HG03025 (cell line): ENCODE measurements around the gene IMPA2.

Experiments used
- ATAC-seq: cut with Tn5 transposase; IDR thresholded peaks from one replicate; pipeline ENCODE4 v1.9.1; 2021; ENCODE audit warnings: mild to moderate bottlenecking, moderate library complexity; ENCODE audit not compliant: unreplicated experiment, low FRiP score

The IMPA2 gene

GRCh38 chr18:12005538-12006487 lies 24.5 kb downstream of the IMPA2 start:
- no peak for ATAC-seq

DNA sequence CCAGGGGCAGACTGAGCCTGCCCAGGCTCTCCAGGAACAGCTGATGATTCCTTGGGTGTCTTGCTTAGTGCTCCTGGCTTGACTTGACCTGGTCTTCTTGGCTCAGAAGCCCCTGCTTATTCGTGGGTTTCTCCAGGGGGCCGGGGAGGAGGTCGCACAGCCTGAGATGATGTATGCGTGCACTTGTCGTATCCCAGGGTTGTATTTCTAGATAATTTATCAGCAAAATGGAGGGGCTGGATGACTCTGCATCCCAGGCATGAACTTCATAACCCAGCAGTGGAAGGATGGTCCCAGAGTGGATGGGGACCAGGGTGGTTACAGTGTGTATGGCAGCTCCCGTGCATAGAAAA lies 25.2 kb downstream of the IMPA2 start:
- no peak for ATAC-seq

GRCh38 chr18:12007063-12007462 lies 25.8 kb downstream of the IMPA2 start:
- ATAC-seq, result no peak

- no peak for ATAC-seq
These were observed 27.0 kb downstream of the IMPA2 start for GRCh38 chr18:12008181-12008767.

- no peak for ATAC-seq
These were observed 27.7 kb downstream of the IMPA2 start for GRCh38 chr18:12008842-12009580.

- no peak for ATAC-seq
These were observed 28.4 kb downstream of the IMPA2 start for GRCh38 chr18:12009581-12010140.

DNA sequence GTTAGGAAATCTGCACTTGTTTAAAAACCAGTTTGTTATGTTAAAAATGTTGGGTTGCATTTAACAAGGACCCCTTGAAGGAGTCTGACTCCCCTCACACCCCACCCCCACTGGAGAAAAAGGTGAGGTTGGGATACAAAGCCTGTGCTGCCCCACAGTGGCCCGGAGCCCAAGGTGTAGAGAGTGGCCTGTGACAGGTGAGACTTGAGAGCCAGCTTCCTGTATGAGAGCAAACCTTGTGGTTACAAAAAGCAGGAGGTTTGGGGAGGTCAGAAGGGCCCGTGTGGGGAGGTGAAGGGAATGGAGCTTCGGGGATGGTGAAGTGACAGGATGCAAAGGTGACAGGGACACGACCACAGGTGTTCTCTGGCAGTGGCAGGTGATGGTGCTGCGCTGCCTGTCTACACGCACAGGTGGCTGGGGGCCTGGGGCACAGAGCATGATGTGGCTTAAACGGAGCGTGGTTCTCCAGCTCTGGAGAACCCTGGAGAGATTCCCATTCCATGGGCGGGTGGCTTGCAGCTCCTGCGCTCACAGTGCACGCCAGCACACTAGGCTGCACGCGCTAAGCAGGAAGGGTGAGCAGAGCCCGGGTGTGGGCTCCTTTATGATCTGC lies 29.0 kb downstream of the IMPA2 start:
- ATAC-seq, result no peak

- no peak for ATAC-seq
These were observed 30.1 kb downstream of the IMPA2 start for GRCh38 chr18:12011199-12011956.

GRCh38 chr18:12011957-12012549 lies 30.7 kb downstream of the IMPA2 start:
- ATAC-seq, result no peak

- no peak for ATAC-seq
These were observed 31.4 kb downstream of the IMPA2 start for GRCh38 chr18:12012697-12013096.

DNA sequence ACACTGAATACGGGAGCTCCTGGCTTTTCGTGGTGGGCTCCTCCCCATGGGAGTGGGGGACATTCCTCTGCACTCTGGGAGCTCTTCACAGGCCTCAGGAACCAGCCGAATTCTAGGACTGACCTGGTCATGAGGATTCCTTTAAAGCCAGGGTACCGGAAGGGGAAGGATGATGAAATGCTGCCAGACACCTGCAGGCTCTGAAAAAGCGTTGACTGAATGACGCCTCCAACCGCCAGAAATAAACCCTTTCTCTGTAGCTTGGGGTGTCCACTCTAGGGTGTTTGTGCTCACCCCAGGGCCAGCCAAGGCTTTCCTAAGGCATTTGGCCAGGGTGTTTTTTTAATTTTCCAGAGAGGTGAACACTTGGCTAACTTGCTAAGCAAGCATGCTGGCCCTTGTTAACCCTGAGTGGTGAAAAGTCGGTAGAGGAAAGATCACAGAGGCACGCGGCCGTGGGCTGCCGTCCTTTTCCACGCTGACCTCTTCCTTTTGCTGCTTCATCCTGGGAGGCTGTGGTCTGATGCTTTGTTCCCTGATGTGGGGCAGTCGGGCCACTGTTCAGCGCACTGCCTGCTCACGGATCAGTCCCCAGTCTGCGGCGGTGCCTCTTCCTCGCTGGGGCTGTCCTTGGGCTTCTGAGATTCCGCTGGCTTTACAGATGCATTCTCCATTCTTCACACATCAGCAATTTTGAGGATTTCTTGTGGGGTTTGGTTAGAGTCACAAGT lies 32.0 kb downstream of the IMPA2 start:
- ATAC-seq, result no peak

DNA sequence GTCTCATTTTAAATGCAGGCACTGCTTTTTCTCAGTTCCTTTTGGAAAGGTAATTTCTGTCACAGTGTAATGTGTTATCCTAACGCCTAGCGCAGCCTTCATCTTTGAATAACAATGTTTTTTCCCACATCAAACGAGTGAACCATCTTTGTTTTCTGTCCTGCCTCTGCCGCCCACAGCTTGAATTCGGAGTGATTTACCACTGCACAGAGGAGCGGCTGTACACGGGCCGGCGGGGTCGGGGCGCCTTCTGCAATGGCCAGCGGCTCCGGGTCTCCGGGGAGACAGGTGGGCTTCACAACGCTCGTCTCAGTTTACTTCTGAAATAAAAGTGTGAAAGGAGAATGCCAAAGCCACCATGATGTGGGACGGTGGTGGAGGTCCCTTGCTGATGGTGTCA lies 32.8 kb downstream of the IMPA2 start:
- ATAC-seq, result no peak

GRCh38 chr18:12014521-12015415 lies 33.5 kb downstream of the IMPA2 start:
- ATAC-seq, result no peak

DNA sequence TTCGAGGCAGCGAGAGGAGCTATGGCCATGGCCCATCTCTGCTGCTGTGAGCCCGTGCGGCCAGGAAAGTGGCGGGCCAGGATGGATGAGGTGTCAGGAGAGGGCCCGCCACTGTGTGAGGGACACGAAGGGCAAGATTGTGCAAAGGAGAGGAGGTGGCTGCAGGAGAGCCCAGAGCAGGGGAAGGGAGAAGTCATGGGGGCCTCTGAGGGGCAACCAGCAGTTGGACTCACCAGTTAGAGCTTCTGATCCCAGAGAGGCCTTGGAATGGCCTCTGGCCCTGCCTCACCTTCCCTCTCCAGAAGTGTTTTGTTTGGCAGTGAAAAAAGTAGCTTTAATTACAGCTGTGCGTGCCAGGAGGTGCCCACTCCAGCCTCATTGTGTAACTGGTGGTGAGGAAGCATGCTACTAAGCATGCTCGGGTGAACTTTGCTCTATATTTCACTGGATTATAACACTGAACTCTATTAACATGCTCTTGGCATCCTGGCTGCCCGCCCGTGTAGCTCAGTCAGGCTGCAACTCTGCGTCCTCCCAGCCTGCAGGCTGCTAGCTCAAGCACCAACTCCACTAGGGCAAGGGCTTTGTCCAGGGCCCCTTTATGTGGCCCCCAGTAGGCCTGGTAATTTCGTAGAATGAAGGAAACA lies 34.2 kb downstream of the IMPA2 start:
- no peak for ATAC-seq

DNA sequence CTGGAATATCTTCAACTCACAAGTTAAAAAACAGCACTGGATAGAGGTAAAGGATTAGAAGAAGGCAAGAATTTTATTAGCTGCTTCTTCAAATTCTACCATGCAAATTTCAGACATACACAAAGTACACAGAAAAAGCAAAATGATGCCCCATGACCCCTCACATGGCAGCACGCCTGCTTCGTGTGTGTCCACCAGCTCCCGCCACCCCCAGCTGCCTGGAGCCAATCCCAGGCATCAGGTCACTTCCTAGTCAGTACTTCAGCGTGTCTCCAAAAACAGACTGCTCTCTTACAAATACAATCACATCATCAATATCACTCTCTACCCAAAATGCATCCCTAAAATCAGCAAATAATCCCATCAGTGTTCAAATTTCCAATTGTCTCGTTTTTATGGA lies 35.8 kb downstream of the IMPA2 start:
- ATAC-seq, result no peak

DNA sequence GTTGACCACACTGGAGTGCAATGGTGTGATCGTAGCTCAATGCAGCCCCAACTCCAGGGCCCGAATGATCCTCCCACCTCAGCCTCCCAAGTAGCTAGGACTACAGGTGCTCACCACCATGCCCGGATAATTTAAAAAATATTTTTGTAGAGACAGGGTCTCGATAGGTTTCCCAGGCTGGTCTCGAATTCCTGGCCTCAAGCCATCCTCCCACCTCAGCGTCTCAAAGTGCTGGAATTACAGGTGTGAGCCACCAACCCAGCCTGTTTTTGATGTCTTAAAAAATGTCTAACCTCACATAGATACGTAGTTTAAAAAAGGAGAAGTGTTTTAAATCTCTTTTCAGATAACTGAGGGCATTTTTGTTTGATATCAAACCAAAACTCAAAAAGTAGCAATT lies 37.6 kb downstream of the IMPA2 start:
- no peak for ATAC-seq

GRCh38 chr18:12021077-12021476 lies 39.8 kb downstream of the IMPA2 start:
- no peak for ATAC-seq
